HepG2 (cell line): ENCODE measurements around the gene SH3GLB2. TPM values are rescaled to one million over a fixed set of nuclear protein-coding genes. Genes with fewer than 3 reads are reported as not detected.
A peak's percentile ranks its signal among the peaks of the same experiment; 100 is the strongest.

ENCODE experiments used
- AHR ChIP-seq: IDR thresholded peaks from 2 replicates; pipeline ENCODE4 v1.6.1; 2018; ENCODE audit warnings: missing genetic modification reagents, missing compliant biosample characterization
- GZF1 ChIP-seq: sonication (generic); formaldehyde crosslinking; IDR thresholded peaks from 2 replicates; pipeline ENCODE4 v1.5.1; 2020; ENCODE audit warnings: mild to moderate bottlenecking, missing genetic modification reagents
- HNRNPUL1 ChIP-seq: fragments of 200-400 bp; formaldehyde crosslinking; IDR thresholded peaks from 2 replicates; pipeline ENCODE4 v1.6.1; 2017; ENCODE audit warnings: low read depth, mild to moderate bottlenecking, low read length, moderate library complexity
- HOXA3 ChIP-seq: sonication (generic); formaldehyde crosslinking; IDR thresholded peaks from 2 replicates; pipeline ENCODE4 v1.5.0; 2020; ENCODE audit warnings: missing genetic modification reagents
- JUNB ChIP-seq: sonication (generic); formaldehyde crosslinking; IDR thresholded peaks from 2 replicates; pipeline ENCODE4 v1.8.0; 2022; ENCODE audit warnings: missing genetic modification reagents, mild to moderate bottlenecking, borderline replicate concordance
- MYC ChIP-seq: sonication (generic); formaldehyde crosslinking; IDR thresholded peaks from 2 replicates; pipeline ENCODE4 v1.9.0; 2021; ENCODE audit warnings: missing genetic modification reagents, borderline replicate concordance
- PBX3 ChIP-seq: sonication (generic); formaldehyde crosslinking; IDR thresholded peaks from 2 replicates; pipeline ENCODE4 v1.8.1; 2023; ENCODE audit warnings: missing genetic modification reagents, inconsistent platforms, borderline replicate concordance
- PRPF4 ChIP-seq: fragments of 200-400 bp; formaldehyde crosslinking; IDR thresholded peaks from 2 replicates; pipeline ENCODE4 v1.6.1; 2016; ENCODE audit warnings: low read length, low read depth; ENCODE audit not compliant: poor library complexity, severe bottlenecking
- RARA ChIP-seq: IDR thresholded peaks from 2 replicates; pipeline ENCODE4 v1.6.1; 2016; ENCODE audit warnings: missing genetic modification reagents, missing compliant biosample characterization
- SP5 ChIP-seq: IDR thresholded peaks from 2 replicates; pipeline ENCODE4 v1.6.1; 2016; ENCODE audit warnings: low read depth, borderline replicate concordance
- TEAD3 ChIP-seq: optimal IDR thresholded peaks from 2 replicates; pipeline ENCODE3; 2016; ENCODE audit warnings: borderline replicate concordance
- TFDP2 ChIP-seq: sonication (generic); formaldehyde crosslinking; IDR thresholded peaks from 2 replicates; pipeline ENCODE4 v1.4.0; 2020; ENCODE audit warnings: missing genetic modification reagents
- U2AF2 ChIP-seq: fragments of 200-400 bp; formaldehyde crosslinking; IDR thresholded peaks from 2 replicates; pipeline ENCODE4 v1.6.1; 2017; ENCODE audit warnings: low read depth, mild to moderate bottlenecking, low read length
- ZBTB25 ChIP-seq: IDR thresholded peaks from 2 replicates; pipeline ENCODE4 v1.6.1; 2018; ENCODE audit warnings: missing genetic modification reagents
- ZNF597 ChIP-seq: sonication (generic); formaldehyde crosslinking; IDR thresholded peaks from 2 replicates; pipeline ENCODE4 v1.5.0; 2020; ENCODE audit warnings: missing genetic modification reagents
- ZSCAN25 ChIP-seq: sonication (generic); formaldehyde crosslinking; IDR thresholded peaks from 2 replicates; pipeline ENCODE4 v1.8.0; 2022; ENCODE audit warnings: mild to moderate bottlenecking, missing genetic modification reagents
- polyA plus RNA-seq, 8 experiments: library from polyadenylated mRNA; depleted of rRNA in 3 of 8; stranded (reverse) in 7 of 8; unstranded in 1 of 8; fragments of >200 nt; fragmentation: Illumina TruSeq in 4 of 8; extraction: Trizol in 4 of 8; gene quantifications; 2 replicates each; pipeline versions ENCODE4 v1.2.1 to v1.2.3, GENCODE V29; 2011 to 2016; ENCODE audit warnings: low read depth in 4 of 8, missing spikeins in 1 of 8, mixed read lengths in 1 of 8; ENCODE audit not compliant: insufficient read depth in 1 of 8
- total RNA-seq, 5 experiments: library from RNA; depleted of rRNA; stranded (reverse); fragments of >200 nt; fragmentation: Illumina TruSeq; extraction: Trizol; gene quantifications; 2 replicates each; pipeline ENCODE4 v1.2.3, GENCODE V29; 2016; ENCODE audit warnings: low read depth in 1 of 5
- TF ChIP-seq, protein P1 (sequence below): sonication (generic); formaldehyde crosslinking; IDR thresholded peaks from 2 replicates; pipeline ENCODE4; 2020; ENCODE audit warnings: missing genetic modification reagents, mild to moderate bottlenecking, borderline replicate concordance
- TF ChIP-seq, protein P2 (sequence below): sonication (generic); formaldehyde crosslinking; IDR thresholded peaks from 2 replicates; pipeline ENCODE4 v1.5.0; 2020; ENCODE audit warnings: mild to moderate bottlenecking, missing genetic modification reagents

The SH3GLB2 gene
- total and polyA plus RNA-seq, 2 of the 13 experiments (the other 11 are each of a cell fraction or from before 2014, with no cell fraction given), result 24.0 to 40.6 TPM

DNA sequence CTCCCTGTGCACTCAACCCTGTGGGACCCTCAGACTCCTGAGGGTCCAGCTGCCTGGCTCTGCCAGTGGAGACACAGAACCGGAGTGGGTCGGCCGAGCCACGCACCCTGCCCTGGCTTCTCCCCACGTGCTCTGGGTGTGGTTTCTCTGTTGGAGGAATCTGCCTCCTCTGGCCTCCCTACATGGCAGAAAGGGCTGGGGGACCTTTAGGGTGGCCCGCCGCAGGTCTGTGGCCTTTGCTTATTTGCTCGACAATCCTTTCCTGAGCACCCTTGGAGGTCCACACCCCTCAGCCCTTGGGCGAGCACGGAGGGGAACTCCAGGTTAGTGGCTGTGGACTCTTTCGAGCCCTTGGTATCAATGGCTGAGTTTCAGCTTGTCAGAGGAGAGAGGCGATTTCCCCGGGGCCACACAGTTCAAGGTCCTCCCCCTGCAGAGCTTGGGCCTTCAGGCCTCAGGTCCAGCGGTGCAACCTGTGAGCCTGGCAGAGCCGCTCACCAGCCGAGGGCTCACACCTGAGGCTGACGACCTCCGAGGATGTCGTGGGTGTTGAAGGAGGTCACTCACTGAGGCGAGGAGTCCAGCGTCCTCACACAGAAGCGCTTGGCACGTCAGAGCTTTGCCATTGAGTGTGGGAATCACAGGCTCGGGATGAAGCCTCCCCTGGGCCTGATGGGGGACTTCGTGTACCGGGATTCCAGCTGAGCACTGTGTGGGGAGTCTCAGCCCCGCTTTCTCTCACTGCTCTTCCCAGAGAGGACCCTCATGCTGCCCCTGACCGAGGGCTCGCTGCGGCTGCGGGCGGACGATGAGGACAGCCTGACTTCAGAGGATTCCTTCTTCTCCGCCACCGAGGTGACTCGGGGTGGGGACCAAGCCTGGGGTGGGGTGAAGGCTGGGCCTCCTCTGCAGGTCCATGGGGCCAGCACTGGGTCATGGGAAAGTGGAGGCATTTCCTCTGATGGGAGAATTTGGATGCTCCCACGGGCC is 32.0 kb upstream of the SH3GLB2 start (continued):
- TF ChIP-seq ZNF597 (CRISPR knock-in tag) (no peak), U2AF2 (no peak), HOXA3 (CRISPR knock-in tag) (peak; percentile 44; the same call in 1 of the 2 replicates), AHR (no peak), GZF1 (CRISPR knock-in tag) (no peak), PBX3 (CRISPR knock-in tag) (no peak), HNRNPUL1 (no peak), JUNB (CRISPR knock-in tag) (no peak), ZBTB25 (no peak), ZSCAN25 (CRISPR knock-in tag) (0 out of 2 replicates have a peak, but pooled peaks have one; percentile 35), TFDP2 (CRISPR knock-in tag) (no peak), MYC (CRISPR knock-in tag) (peak; percentile 40; the same call in 1 of the 2 replicates), SP5 (no peak), TEAD3 (CRISPR knock-in tag) (peak; percentile 19), RARA (CRISPR knock-in tag) (peak; percentile 70), PRPF4 (no peak)
- TF ChIP-seq, protein P1, sequence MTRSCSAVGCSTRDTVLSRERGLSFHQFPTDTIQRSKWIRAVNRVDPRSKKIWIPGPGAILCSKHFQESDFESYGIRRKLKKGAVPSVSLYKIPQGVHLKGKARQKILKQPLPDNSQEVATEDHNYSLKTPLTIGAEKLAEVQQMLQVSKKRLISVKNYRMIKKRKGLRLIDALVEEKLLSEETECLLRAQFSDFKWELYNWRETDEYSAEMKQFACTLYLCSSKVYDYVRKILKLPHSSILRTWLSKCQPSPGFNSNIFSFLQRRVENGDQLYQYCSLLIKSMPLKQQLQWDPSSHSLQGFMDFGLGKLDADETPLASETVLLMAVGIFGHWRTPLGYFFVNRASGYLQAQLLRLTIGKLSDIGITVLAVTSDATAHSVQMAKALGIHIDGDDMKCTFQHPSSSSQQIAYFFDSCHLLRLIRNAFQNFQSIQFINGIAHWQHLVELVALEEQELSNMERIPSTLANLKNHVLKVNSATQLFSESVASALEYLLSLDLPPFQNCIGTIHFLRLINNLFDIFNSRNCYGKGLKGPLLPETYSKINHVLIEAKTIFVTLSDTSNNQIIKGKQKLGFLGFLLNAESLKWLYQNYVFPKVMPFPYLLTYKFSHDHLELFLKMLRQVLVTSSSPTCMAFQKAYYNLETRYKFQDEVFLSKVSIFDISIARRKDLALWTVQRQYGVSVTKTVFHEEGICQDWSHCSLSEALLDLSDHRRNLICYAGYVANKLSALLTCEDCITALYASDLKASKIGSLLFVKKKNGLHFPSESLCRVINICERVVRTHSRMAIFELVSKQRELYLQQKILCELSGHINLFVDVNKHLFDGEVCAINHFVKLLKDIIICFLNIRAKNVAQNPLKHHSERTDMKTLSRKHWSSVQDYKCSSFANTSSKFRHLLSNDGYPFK, result 0 out of 2 replicates have a peak, but pooled peaks have one; percentile 35
- TF ChIP-seq, protein P2, sequence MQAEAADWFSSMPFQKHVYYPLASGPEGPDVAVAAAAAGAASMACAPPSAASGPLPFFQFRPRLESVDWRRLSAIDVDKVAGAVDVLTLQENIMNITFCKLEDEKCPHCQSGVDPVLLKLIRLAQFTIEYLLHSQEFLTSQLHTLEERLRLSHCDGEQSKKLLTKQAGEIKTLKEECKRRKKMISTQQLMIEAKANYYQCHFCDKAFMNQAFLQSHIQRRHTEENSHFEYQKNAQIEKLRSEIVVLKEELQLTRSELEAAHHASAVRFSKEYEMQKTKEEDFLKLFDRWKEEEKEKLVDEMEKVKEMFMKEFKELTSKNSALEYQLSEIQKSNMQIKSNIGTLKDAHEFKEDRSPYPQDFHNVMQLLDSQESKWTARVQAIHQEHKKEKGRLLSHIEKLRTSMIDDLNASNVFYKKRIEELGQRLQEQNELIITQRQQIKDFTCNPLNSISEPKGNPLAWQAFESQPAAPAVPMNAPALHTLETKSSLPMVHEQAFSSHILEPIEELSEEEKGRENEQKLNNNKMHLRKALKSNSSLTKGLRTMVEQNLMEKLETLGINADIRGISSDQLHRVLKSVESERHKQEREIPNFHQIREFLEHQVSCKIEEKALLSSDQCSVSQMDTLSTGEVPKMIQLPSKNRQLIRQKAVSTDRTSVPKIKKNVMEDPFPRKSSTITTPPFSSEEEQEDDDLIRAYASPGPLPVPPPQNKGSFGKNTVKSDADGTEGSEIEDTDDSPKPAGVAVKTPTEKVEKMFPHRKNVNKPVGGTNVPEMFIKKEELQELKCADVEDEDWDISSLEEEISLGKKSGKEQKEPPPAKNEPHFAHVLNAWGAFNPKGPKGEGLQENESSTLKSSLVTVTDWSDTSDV (CRISPR knock-in tag), result no peak
